Measurements from ENCODE around the gene DERL2. TPM values are rescaled to one million over a fixed set of nuclear protein-coding genes. Genes with fewer than 3 reads are reported as not detected.
A peak's percentile ranks its signal among the peaks of the same experiment; 100 is the strongest.
"Not testable (repeated sequence)": the region's sequence is repeated elsewhere in the genome, so short reads cannot be mapped to it uniquely, and the experiment has no call there.

DERL2 gene
- total RNA-seq, 4 donors from 2014 or later = 28.2 to 48.8 (median 38.1) TPM

DNA sequence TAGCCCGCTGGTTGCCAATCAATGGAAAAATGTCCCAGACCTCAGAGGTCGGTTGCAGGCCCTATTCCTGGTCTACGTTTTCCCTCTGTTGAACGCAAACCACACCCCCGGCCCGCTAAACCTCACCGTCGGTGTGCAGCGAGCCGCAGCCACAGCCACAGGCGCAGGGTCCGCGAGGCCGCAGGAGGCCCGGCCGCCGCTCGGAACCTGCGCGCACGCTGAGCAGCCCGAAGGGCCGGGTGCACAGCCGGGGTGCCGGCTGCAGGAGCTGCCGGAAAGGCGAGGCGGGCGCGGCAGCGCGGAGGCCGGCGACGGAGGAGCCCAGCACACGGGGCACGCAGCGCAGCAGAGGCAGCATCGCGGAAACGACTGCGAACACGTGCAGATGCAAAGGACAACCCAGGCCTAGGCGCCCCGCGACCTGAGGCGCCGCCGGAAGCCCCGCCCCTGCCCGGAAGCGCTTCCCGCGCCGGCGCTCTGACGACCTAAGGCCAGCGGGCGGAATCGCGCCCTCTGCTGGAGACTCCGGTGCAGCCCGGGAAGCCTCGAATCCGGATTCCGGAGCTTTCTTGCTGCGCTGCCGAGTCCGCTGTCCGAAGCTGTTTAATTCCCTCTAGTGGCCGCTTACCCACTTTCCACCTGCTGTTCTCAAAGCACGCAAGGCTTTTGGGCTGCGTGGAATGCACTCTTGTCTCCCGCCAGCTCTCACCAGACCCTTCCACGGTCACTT, 47.1 kb downstream of the DERL2 start, which contains the start of gene C1QBP:
Gene C1QBP (minus strand): TSS at position 440 of the 730 bp plus-strand sequence. CDS start 82 bp downstream, at position 358.
- Histone ChIP-seq H3K27me3 (no peaks in the 10 kb centered on the region), H3K36me3 (peaks cover 6 to 59% (median 22%) of the 10 kb centered on the region in 3 donors), H3K27ac (peak within 1 kb of the TSS; percentile 70 to 89 (median 79)), H3K4me1 (peaks cover 9 to 45% (median 21%) of the 10 kb centered on the region in 3 donors), H3K9me3 (no peaks in the 10 kb centered on the region), H3K4me3 (peak within 1 kb of the TSS; percentile 67 to 92 (median 74))
- TF ChIP-seq POLR2A (IDR thresholded peaks at IDR 0.05) (peak in 2 of 4 donors; percentile 36 to 71), CTCF (IDR thresholded peaks at IDR 0.05) (peak; percentile 96 to 100 (median 100))
- 2% methylated on average over 9 to 12 of the region's 75 CpGs for WGBS, 2 donors
- DNase-seq = peak; percentile 35
- intact Hi-C loops (cut with DNase I) = no loop called here

GRCh38 chr17:5437721-5438317, 48.2 kb downstream of the DERL2 start:
- peak overlapping the region; percentile 67 to 92 (median 74) for H3K4me3 ChIP-seq
- H3K4me1 ChIP-seq = peaks cover 9 to 45% (median 21%) of the 10 kb centered on the region in 3 donors
- H3K36me3 ChIP-seq = peaks cover 6 to 59% (median 28%) of the 10 kb centered on the region in 3 donors
- TF ChIP-seq CTCF (IDR thresholded peaks at IDR 0.05) = no peak
- TF ChIP-seq POLR2A (IDR thresholded peaks at IDR 0.05) = no peak
- DNase-seq = no peak
- intact Hi-C loops (cut with DNase I) = no loop called here
- no peaks in the 10 kb centered on the region for H3K9me3 ChIP-seq
- peak overlapping the region in 3 of 4 donors; percentile 70 to 89 (median 75) for H3K27ac ChIP-seq
- H3K27me3 ChIP-seq = no peaks in the 10 kb centered on the region
- WGBS, 2 donors = 22 to 36% methylated on average over 5 of the region's 5 CpGs

- Histone ChIP-seq H3K36me3 (peaks cover 6 to 69% (median 31%) of the 10 kb centered on the region in 3 donors), H3K4me1 (peaks cover 9 to 60% (median 23%) of the 10 kb centered on the region in 3 donors)
- WGBS, 2 donors = 75 to 81% methylated on average over 7 to 12 of the region's 12 CpGs
- intact Hi-C loops (cut with DNase I); H3K27me3 ChIP-seq; DNase-seq; H3K9me3 ChIP-seq; H3K27ac ChIP-seq; H3K4me3 ChIP-seq: not testable (repeated sequence)
These were observed 50.1 kb downstream of the DERL2 start for GRCh38 chr17:5435781-5436315.

- no peak overlapping the region for H3K4me3 ChIP-seq
- peaks cover 9 to 68% (median 24%) of the 10 kb centered on the region in 3 donors for H3K4me1 ChIP-seq
- no peak for DNase-seq
- peaks cover 6 to 77% (median 31%) of the 10 kb centered on the region in 3 donors for H3K36me3 ChIP-seq
- intact Hi-C loops (cut with DNase I) = no loop called here
- no peaks in the 10 kb centered on the region for H3K9me3 ChIP-seq
- H3K27me3 ChIP-seq = no peaks in the 10 kb centered on the region
- peak overlapping the region in 1 of 4 donors; percentile 13 for H3K27ac ChIP-seq
- WGBS, 2 donors = 88 to 100% methylated on average over 2 of the region's 2 CpGs
- no peak for TF ChIP-seq POLR2A (IDR thresholded peaks at IDR 0.05)
- TF ChIP-seq CTCF (IDR thresholded peaks at IDR 0.05) = no peak
These were observed 51.0 kb downstream of the DERL2 start for GRCh38 chr17:5434984-5435383.

DNA sequence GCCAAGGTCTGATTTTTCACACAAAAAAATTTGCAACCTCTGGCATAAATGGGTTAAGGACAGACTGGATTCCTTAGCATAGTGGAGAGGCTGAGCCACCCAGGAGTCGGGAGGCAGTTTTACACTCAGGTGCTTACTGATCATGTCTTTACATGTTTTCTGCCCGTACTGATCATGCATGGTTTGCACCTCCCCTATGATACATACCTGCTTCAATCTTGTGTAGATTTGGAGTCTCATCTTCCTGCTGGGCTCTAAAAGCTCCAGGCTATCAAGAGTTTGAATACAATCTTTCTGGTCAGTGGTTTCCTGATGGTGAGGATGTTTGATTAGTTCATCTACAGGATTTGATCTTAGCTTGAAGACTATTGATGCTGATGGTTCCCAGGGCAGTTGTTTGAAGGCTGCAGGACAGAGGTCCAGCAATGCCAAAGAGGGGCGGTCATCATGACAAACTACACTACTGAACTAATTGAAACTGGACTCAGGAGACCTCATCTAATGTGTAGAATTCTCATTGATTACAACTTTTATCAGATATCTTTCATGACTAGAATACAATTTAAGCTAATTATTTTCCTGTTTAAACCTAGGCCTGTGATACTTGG, 53.9 kb downstream of the DERL2 start:
- intact Hi-C loops (cut with DNase I) = no loop called here
- no peaks in the 10 kb centered on the region for H3K9me3 ChIP-seq

DNA sequence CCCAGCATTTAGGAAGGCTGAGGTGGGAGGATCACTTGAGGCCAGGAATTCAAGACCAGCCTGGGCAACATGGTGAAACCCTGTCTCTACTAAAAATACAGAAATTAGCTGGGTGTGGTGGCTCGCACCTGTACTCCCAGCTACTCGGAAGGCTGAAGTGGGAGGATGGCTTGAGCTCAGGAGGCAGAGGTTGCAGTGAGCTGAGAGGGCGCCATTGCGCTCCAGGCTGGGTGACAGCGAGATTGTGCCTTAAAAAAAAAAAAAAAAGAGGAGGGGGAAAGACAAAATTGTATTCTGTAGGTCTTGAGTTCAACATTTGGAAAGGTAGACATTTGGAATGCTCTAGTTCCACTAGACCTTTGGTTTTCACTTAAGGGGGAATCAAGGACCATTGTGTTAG, 54.7 kb downstream of the DERL2 start:
- DNase-seq; intact Hi-C loops (cut with DNase I); H3K4me3 ChIP-seq; H3K27me3 ChIP-seq; H3K9me3 ChIP-seq: not testable (repeated sequence)
- whole genome bisulfite sequencing, 2 donors = 74 to 80% methylated on average over 4 to 5 of the region's 5 CpGs
- Histone ChIP-seq H3K4me1 (peaks cover 0 to 45% (median 3%) of the 10 kb centered on the region in 3 donors), H3K36me3 (peaks cover 6 to 99% (median 33%) of the 10 kb centered on the region in 3 donors), H3K27ac (peak overlapping the region in 3 of 4 donors; percentile 63 to 77 (median 65))

More for the DNA sequence above, 53.9 kb downstream of the DERL2 start:
- Histone ChIP-seq H3K27me3 (no peaks in the 10 kb centered on the region), H3K4me1 (peaks cover 0 to 53% (median 7%) of the 10 kb centered on the region in 3 donors), H3K36me3 (peaks cover 6 to 99% (median 32%) of the 10 kb centered on the region in 3 donors), H3K27ac (peak overlapping the region in 3 of 4 donors; percentile 16 to 77 (median 60)), H3K4me3 (no peak overlapping the region)
- no peak for DNase-seq
- TF ChIP-seq CTCF (IDR thresholded peaks at IDR 0.05) (no peak), POLR2A (IDR thresholded peaks at IDR 0.05) (no peak)
- WGBS, 2 donors = 52 to 53% methylated on average over 3 of the region's 3 CpGs
